HG02763 (cell line): ENCODE results near the gene ELAVL2.

ENCODE experiments used
- ATAC-seq: cut with Tn5 transposase; IDR thresholded peaks from one replicate; pipeline ENCODE4 v1.9.1; 2021; ENCODE audit warnings: mild to moderate bottlenecking, moderate library complexity; ENCODE audit not compliant: unreplicated experiment

ELAVL2 gene

DNA sequence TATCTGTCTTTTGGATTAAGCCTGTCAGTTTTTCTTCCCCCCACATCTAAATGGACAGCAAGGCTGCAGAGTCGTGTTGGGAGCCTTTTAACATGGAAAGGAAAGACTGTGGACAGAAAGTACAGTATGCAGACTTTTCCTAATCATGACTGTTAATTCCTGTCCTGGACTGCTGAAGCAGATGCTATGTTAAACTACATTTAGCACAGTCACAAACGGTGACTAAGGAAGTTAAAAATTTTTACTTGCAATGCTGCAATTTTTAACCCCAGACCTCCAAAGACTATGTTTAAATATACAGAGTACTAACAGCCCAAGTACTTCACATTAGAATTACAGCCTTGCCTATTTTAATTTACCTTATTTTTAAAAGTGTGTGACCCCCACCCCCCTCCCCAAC lies 51.8 kb downstream of the ELAVL2 start:
- ATAC-seq = no peak

DNA sequence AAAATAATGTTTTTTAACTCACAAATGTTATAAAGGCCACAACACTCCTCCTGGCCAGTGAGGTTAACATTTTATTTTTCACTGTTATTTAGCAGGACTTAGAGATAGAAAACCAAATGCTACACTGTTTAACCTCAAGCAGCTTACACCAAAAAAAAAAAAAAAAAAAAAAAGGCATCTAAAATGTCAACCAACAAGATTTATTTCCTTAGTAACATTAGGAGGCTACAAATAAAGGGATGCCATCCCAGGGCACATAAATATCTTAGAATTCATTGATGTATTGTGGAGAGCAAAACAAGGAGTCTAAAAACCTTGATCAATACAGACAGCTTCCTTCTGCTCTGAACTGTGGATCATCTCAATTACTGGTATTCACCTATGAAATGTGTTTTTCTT lies 53.7 kb downstream of the ELAVL2 start:
- ATAC-seq = no peak

DNA sequence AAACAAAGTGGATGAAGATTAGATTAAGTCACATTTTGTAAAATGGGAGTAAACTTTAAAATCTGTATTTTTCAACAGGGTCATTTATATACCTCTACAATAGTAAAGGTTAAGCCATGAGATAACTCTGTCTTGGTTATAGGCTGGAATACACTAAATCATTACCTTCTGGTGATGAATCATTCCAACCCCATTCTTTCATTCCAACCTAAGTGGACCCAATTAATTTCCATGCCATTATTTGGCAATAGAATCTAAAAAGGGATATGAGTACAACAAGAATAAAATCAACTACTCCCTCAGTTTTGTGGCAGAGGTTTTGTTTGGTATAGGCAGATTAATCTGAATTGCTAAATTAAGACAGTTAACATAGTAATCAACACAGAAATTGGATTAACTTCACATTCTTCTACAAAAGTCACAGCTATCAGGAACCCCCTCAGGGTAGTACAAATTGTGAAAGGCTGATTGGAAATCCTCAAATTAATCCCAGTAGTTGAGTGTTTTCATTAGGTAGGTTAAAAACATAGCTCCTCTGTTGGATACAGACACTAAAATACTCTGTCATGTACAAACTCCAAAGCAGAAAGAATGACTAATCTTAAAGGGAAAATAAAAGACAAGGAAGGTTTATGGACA lies 54.2 kb downstream of the ELAVL2 start:
- no peak for ATAC-seq

DNA sequence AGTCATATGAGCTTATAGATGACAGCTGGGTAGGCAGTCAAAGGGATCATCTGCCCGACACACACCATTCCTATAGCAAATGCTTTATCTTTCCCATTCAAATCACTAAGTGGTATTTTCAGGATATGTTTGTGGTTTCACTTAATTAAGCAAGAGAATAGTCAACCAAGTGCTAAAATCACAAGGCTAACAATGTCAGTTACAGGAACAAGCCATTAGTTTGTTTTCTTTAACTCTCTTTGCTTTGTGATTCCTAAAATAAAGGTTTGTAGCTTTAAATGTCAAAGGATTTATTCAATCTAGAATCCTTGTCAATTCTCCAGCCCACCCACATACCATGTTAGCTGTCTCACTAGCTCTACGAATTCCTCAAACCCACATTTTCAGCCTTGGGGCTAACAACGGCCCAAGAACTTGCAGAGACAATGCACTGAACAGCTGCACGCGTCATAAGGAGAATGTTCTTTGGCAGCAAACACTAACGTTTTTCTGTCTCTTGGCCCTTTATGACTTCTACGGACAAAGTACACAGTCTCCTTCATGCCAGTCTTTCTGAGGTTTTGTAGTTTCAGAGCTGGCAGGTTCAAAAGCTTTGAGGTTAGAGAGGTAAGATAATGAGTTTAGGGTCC lies 56.6 kb downstream of the ELAVL2 start:
- ATAC-seq = no peak

DNA sequence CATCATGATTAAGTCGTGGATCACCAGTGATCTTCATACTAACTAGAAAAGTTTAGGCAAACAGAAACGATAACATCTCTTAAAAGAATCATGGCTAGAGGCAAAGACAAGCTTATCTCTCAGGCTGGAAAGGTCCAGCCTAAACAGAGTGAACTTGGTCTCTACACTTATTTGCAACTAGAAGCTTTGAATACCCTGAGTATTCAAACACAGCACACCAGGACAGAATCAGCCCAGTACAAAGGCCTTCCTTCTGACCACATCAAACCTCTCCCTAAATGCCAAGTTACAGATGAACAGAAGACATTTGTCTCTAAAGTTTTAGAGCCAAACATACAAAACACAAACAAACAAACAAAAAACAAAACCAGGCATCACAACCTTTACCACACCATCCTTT lies 57.2 kb downstream of the ELAVL2 start:
- no peak for ATAC-seq

DNA sequence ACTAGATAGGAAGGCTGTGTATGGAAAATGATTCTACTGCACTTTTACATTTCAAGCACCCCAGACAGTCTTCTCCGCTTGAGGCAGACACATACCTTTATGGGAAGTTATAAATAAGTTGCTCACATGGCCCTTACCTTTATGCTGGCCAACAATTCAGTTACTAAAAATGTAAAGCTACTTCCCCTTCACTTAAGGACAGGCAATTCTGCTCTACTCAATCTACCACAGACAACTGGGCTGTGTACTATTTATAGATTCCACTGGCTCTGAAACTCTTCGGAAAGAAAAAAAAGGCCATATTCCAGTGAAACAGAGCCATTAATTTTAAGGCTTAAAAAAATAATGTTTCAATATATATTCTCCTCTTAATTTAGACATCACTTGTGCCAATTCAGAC lies 59.4 kb downstream of the ELAVL2 start:
- ATAC-seq = no peak

DNA sequence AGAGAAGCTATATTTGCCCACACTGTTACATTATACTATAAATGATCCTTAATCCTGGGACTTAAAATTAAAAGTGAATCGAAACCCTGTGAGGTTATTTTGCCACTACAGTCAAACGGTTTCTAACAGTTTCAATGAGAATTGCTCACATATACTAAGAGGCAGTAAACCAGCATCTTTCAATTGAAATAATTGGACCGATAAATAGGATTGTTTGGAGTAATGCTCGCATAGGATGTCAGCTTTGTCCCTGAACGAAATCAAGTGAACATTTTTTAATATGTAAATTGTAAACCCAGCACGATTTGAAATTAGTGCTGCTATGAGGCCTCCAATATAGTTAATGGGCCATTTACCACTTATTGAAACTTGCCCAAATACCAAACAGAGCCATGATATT lies 60.5 kb downstream of the ELAVL2 start:
- no peak for ATAC-seq

DNA sequence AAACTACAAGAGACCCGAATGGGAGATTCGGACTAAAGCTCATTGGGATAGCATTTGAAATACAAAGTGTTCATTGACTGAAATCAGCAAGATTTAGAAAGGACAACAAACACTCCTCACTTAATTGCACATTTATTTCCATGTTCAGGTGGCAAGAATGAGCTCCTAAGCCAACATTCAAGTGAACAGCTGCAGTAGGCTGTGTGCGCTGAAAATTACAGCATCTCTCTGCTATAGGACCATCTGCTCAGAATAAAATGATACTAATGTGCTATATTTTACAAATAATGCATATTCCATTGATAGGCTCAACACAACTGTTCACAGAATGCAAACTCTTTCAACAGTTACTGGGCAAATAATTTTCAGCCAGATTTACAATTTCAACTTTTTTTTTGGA lies 61.8 kb downstream of the ELAVL2 start:
- no peak for ATAC-seq

GRCh38 chr9:23754551-23754950 lies 71.5 kb downstream of the ELAVL2 start:
- no peak for ATAC-seq

DNA sequence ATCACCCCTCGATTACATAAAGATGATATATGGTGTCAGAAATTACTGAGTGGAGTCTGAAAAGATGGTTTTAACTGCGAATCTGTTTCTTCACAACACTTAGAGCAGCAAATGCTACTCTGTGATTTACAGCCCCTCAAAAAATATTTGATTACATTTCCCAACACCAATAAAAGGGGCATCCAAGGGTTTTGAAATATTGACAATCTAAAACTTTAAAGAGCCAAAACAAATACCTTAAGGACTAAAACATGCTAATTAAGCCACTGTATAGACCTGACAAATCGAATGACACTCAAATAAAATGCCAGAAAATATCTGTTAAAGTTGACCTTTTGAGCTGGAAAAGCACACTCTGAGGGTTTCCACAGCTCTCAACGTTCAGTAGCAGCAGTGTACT lies 73.2 kb downstream of the ELAVL2 start:
- ATAC-seq = no peak

DNA sequence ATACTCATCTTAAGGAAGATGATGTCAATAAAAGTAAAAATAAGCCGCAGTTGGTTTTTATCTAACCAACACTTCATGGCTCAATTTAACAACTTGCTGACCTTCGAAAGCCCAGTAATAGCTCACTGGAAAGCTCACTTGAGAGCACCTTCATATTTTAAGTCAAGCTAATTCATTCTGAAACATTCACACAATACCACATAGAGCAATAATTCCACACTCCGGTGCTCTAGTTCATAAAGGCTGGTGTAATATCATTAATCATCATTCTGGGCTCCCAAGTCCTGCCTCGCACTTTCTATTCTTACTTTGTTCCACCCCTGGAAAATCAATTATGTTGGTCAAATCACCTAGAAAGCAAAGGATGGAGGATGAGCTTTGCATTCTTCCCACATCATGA lies 74.4 kb downstream of the ELAVL2 start:
- ATAC-seq = no peak

DNA sequence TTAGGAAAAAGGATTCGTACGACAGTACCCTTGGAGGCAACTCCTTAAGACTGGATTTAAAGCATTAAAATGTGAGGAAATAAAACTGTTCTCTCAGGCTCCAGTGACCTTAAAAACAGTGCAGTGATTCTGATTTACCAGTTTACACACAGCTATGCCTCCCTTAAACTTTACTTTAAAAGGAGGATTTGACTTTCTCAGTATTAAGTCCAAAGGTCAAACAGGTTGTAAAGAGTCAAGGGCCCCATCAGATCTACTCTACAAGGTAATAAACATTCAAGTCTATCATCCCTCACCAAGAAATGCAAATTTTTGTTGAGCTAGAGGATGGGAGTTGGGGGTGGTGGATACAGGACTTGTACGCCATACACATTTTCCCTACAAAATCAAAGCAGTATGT lies 75.2 kb downstream of the ELAVL2 start:
- ATAC-seq = no peak

DNA sequence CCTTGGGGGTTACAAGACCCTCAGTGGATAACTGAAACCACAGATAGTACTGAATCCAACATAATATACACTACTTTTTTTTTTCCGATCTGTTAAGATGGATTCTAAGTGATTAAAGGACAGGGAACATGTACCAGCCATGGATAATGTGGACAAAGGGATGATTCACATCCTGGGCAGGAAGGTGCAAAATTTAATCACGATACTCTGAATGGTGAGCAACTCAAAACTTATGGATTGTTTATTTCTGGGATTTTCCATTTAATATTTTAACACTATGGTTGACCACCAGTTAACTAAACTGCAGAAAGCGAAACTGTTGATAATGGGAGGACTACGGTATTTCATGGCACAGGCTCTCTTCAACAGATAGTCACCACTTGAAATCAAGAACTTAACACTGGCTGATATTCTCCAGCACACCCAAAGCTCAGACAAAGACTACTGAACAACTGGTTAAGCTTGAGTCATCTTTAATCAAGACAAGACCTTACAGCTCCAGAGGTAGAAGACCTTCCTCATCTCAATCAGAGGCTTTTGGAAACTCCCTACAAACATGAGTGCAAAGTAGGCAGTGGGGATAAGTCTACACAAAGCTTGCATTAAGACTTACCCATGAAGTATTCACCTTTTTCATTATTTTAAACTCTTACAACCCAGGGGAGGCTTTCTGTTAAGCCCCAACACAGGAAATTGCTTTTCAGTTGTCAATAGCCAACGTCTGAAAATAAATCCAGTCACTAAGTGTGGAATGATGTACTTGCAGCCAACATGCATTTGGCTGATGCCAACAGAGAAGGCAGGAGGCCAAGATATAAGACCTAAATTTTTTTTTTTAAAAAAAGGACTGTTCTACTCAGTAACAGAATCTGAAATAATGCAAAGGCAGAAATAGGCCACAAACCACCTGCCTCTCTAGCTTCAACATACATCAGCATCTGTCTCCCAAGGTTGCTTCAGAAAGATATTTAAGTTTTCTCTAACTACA lies 78.7 kb downstream of the ELAVL2 start:
- no peak for ATAC-seq

DNA sequence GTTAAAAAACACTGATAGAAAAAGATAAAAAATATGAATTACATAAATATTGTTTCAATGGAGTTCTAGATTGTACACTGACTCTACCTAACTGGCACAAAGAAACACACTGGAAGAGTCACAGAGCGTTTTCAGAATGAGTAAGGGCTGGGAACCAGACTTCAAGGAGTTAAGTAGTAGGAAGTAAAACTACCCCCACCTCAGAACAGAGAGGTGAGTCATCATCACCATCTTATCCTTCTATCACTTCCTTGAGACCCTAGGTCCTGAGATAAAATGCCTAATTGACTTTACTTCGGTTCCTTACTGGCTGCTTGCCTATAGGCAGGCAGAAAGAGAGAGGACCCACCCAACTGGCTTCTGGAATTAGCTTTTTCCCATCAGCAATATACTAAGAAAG lies 79.7 kb downstream of the ELAVL2 start:
- no peak for ATAC-seq

DNA sequence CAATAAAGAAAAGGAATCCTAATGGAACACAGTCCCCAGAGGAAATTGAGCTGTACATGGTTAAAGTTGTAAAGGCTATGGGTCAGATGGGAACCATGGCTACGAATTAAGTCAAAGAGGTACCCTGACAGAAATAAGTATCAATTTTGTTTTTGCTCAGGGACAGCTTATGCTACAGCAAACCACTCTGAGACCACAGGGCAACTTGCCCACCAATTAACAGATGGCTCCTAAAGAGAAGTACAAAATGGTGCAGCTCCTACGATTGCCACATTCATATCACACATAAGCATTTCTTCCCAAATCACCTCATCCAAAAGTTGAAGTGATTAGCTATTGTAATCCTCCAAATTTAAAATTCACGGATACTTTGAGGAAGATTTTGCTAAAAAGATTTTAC lies 83.0 kb downstream of the ELAVL2 start:
- no peak for ATAC-seq

DNA sequence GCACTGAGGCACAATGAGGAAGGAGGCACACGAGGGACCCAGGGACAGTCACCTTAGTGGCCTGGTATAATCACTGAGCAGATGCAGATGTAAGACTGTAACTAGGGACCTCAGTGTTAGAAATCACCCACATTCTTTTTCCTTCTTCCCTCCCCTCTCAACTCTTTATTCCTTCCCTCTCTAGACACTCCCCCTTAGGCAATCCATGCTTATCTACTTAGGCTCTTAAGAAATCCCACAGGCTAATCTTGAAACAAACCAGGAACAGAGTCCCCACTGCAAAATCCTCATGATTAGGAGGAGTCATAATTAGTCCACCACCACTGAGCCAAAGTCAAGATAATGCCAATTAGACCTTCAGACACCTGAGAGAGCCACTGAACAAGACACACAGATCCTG lies 84.7 kb downstream of the ELAVL2 start:
- no peak for ATAC-seq

DNA sequence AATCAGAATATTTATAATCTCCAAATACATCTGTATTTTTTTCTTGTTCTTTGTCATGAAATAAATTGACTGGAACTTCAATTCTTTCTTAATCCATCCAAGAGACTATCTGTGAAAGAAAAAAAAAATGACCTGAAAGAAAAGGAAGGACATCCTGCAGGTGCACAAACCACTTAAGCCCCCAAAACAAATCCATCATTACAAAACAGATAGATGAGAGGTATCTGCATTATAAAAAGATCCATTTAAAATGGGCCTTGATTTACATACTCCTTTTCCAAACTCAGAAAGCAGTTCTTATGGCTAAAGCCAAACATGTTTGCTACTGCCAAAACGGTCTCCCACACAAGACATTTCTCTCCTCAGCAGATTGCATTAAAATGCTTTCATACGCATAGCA lies 85.5 kb downstream of the ELAVL2 start:
- no peak for ATAC-seq

DNA sequence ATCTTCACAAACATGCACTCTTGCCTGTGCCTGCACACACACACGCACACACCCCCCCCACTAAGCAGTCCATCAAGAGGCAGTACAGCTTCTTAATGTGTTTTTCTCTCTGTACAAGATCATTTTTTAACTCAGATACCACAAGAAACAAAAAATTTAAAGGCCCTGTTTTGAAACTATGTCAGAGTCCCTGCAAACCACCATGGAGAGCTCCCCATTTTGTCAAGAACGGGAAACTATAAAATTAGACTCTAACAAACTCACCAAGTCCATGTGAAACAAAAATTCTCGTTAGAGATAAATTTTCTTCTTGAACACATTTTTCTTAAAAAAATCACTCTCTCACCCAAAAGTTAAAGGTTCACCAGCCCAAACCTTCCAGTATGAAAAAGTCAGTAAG lies 86.3 kb downstream of the ELAVL2 start:
- ATAC-seq = no peak

DNA sequence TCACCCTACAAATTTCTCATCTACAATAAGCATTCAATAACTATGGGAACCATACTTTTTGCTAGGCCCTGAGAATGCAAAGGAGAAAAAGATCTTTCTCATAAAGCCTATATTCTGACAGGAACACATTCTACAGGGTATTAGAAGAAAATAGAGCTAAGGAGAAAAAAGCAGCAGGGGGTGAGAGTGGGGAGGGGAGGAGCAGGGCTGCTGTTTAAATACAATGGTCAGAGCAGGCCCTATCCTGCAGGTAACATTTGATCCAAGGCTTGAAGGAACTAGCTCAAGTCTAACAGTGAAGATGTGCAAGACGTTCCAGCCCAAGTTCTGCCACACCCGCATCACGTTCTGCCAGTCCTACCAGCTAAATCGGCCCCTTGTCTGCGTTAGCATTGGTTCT lies 89.7 kb downstream of the ELAVL2 start:
- no peak for ATAC-seq

DNA sequence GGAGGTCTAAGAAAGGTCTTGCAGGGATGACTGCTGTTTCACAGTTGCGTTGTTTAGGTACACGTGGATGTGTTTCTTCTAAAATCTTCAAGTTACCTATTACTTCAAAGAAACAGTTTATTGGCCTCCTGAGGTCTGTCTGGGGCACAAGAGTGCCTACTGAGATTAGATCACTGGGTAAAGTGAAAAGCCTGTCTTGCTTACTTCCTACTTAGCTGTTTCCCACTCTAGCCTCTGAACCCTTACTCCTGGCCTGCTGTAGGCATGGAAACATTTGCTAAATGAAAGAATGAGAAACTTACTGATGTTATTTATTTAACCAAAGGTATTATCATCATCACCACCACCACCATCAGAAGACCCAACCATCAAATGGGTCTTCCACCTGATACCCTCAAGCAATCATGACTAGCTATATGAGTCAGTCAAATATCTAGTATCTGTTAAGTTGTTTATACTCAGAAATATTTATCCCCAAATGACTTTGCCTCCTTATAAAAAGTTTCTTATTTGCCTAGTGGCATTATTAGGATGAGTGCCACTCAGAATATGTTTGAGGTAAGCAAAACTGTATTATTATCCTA lies 92.5 kb downstream of the ELAVL2 start:
- no peak for ATAC-seq

GRCh38 chr9:23731353-23731752 lies 94.7 kb downstream of the ELAVL2 start:
- ATAC-seq = no peak

DNA sequence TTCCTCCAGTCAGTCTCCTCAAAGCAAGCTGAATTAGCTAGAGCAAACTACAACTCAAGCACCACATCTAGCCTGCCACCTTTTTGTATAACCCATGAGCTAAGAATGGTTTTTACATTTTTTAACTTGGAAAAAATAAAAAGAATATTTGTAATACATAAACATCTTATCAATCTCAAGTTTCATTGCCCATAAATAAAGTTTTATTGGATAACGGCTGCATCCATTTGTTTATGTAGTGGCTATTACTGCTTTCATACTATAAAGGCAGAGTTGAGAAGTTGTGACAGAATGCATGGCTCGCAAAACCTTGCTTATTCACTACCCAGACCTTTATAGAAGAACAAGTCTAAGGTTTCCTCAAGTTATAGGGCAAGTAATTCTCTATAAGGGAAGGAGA lies 95.7 kb downstream of the ELAVL2 start:
- ATAC-seq = no peak
